Measurements from ENCODE around the gene COX6B2.

COX6B2 gene

DNA sequence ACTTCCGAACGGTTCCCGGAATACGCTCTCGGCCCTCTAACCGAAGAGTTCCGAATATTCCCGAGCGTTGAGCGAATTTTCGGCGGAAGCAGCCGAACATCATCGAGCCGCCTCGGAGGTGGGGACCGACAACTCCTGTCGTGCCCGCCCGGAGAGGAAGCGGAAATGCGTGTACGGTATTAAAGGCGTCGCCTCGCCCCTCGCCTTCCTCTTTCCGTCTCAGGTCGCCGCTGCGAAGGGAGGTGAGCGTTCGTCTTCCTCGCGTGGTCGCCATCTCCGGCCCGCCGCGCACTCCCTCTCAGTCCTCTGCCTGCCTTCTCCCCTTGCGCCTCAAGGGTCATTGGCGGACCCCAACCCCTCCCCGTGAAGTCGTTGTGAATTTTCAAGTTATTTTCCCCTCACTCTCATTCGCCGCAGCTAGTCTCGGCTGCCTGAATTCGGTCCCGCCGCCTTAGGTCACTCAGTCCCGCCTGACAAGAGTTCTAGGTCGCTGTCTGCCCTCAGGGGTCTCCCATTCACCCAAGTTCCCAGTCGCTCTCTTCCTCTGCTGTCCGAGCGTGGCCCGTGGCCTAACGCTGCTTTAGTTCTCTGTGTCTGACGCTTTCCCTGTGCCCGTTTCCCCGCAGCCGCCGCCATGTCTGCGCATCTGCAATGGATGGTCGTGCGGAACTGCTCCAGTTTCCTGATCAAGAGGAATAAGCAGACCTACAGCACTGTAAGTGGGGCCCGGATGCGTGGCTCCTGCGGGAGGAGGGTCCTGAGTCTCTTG, 31.4 kb upstream of the COX6B2 start, which contains the start of gene RPL28:
TSS of gene RPL28 (plus strand) at position 209 of the 769 bp plus-strand sequence. CDS start at position 635, 426 bp downstream.
- H3K27me3 ChIP-seq (ENCODE audit: insufficient read depth, insufficient read length), result peaks cover 12% of the 10 kb centered on the region
- H3K4me3 ChIP-seq (ENCODE audit: insufficient read length, low read depth), result peak within 1 kb of the TSS; percentile 97
- H3K9ac ChIP-seq (ENCODE audit: insufficient read length, low read depth), result peak within 1 kb of the TSS; percentile 99
- TF ChIP-seq ZNF274 (IDR thresholded peaks at IDR 0.05; ENCODE audit: low read depth, low read length) (no peak), YY1 (IDR thresholded peaks at IDR 0.05; ENCODE audit: insufficient read depth, insufficient read length) (no peak), SUZ12 (IDR thresholded peaks at IDR 0.05; ENCODE audit: extremely low read depth, insufficient read depth, insufficient read length) (no peak)
- H3K36me3 ChIP-seq (ENCODE audit: insufficient read depth, insufficient read length, low read length), result peaks cover 50% of the 10 kb centered on the region
- DNase-seq (ENCODE audit: low read depth, low spot score), result peak; percentile 92
- H3K4me1 ChIP-seq (ENCODE audit: insufficient read depth, insufficient read length), result peaks cover 31% of the 10 kb centered on the region
- no peaks in the 10 kb centered on the region for H3K9me3 ChIP-seq (ENCODE audit: insufficient read depth, low read length)

DNA sequence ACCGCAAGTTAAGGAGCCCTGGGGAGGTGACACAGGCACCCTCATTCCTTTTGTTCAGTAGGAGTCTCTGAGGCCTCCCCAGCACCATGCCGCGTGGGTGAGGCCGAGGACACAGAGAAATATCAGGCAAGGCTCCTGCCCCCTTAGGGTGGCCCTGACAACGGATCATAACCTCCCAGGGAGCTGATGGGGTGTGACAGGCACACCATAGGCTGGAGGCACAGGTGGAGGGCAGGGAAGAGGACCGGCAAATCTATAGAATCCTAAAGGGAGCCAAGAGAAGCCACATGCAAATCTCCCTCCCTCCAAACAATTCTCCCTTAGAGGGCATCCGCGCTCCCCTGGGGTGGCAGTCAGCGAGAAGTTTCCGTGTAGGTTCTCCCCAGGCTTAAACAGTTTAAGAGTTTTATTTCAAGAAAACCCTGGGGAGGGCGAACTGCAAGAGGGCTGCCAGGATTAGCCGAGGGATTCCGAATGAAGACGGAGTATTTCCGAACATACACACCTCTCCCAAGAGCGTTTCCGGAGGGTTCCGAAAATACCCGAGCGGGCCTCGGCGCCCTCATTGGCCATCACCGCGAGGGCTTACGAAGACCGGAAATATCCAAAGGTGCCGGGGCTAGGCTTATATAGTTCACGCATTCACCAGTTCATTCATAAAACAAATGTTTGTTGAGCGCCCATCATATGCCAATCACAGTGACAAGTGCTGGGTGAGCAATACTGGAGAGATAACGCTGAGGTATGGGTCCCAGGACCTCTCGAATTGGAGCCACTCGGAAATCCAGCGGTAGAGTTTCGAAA, 30.6 kb upstream of the COX6B2 start:
- Histone ChIP-seq H3K9me3 (ENCODE audit: insufficient read depth, low read length) (no peaks in the 10 kb centered on the region), H3K9ac (ENCODE audit: insufficient read length, low read depth) (peak overlapping the region; percentile 99), H3K36me3 (ENCODE audit: insufficient read depth, insufficient read length, low read length) (peaks cover 42% of the 10 kb centered on the region), H3K4me1 (ENCODE audit: insufficient read depth, insufficient read length) (peaks cover 31% of the 10 kb centered on the region), H3K4me3 (ENCODE audit: insufficient read length, low read depth) (peak overlapping the region; percentile 97), H3K27me3 (ENCODE audit: insufficient read depth, insufficient read length) (peaks cover 12% of the 10 kb centered on the region)
- peak; percentile 82 for DNase-seq (ENCODE audit: low read depth, low spot score)
- TF ChIP-seq YY1 (IDR thresholded peaks at IDR 0.05; ENCODE audit: insufficient read depth, insufficient read length) (no peak), SUZ12 (IDR thresholded peaks at IDR 0.05; ENCODE audit: extremely low read depth, insufficient read depth, insufficient read length) (no peak), ZNF274 (IDR thresholded peaks at IDR 0.05; ENCODE audit: low read depth, low read length) (no peak)

DNA sequence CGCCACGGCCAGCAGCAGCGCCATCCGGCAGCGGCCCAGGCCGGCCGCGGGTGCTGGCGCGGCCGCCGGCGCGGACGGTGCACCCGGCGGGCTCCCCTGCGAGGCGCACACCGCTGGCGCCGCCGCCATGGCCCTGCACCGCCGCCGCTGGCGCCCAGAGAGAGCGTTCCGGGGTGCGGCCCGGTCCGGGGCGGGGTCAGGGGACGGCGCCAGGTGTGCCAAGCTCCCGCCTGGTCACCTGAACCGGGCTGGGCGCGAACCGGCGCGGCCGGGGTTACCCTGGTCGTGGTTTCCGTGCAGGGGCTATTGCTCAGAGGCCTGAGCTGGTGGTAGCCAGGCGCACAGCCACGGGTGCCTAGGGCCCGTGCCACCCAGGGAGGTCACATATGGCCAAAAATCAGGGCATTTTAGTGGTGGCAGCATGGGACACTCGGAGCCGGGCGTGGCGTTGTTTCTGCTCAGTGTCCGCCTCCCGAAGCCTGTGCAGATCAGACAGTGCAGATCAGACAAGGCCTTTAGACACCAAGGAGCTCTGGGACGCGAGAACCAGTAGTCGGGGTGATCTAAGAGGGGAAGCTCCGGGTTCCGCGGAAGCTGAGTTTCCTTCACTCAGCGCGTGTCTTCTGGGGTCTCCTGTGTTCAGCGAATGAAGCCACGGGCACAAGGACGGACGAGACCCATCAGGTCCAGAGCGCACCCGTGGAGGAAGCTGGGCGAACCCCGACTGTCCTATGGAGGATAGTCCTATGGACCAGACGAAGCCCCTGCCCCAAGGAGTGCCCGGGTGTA, 29.8 kb upstream of the COX6B2 start, which contains the start of gene TMEM238:
TSS of gene TMEM238 (minus strand) at position 162 of the 789 bp plus-strand sequence. CDS start at position 129, 33 bp downstream.
- H3K9me3 ChIP-seq (ENCODE audit: insufficient read depth, low read length), result no peaks in the 10 kb centered on the region
- peak within 1 kb of the TSS; percentile 99 for H3K9ac ChIP-seq (ENCODE audit: insufficient read length, low read depth)
- no peak for DNase-seq (ENCODE audit: low read depth, low spot score)
- peak within 1 kb of the TSS; percentile 97 for H3K4me3 ChIP-seq (ENCODE audit: insufficient read length, low read depth)
- H3K4me1 ChIP-seq (ENCODE audit: insufficient read depth, insufficient read length), result peaks cover 24% of the 10 kb centered on the region
- H3K27me3 ChIP-seq (ENCODE audit: insufficient read depth, insufficient read length), result peaks cover 12% of the 10 kb centered on the region
- peaks cover 34% of the 10 kb centered on the region for H3K36me3 ChIP-seq (ENCODE audit: insufficient read depth, insufficient read length, low read length)
- TF ChIP-seq SUZ12 (IDR thresholded peaks at IDR 0.05; ENCODE audit: extremely low read depth, insufficient read depth, insufficient read length) (no peak), ZNF274 (IDR thresholded peaks at IDR 0.05; ENCODE audit: low read depth, low read length) (no peak), YY1 (IDR thresholded peaks at IDR 0.05; ENCODE audit: insufficient read depth, insufficient read length) (no peak)

DNA sequence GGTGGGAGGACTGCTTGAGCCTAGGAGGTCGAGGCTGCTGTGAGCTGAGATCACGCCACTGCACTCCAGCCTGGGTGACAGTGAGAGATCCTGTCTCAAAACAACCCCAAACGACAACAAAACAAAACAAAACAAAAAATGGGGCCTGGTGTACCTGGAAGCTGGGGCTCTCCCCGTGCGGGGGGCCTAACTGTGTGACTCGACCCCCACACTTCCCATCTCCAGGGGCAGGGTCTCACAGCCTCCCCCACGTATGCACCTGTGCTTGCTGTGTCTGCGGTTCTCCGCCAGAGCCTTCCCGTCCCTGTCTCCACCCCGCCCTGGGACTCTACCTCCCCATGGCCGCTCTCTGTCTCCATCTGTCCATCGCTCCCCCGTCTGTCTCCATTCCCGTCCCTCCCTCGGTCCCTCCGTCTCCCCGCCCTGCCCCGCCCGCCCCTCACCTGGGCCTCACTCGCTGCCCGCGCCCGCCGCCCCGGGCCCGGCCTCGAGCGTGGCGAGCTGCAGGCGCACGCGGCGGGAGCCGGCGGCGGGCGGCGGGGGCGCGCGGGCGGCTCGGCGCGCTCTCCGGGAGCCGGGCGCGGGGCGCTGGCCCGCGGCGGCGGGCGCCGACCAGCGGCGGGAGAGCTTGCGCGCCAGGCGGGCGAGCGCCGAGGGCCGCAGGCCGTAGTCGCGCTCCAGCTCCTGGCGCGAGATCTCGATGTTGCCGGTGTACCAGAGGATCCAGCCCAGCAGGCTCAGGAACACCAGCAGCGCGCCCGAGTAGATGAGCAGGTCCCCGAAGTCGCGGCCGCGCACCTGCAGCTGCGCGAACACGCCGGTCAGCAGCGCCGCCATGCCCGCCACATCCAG, 29.0 kb upstream of the COX6B2 start:
- peaks cover 16% of the 10 kb centered on the region for H3K4me1 ChIP-seq (ENCODE audit: insufficient read depth, insufficient read length)
- H3K9me3 ChIP-seq (ENCODE audit: insufficient read depth, low read length), result no peaks in the 10 kb centered on the region
- peaks cover 12% of the 10 kb centered on the region for H3K27me3 ChIP-seq (ENCODE audit: insufficient read depth, insufficient read length)
- peak overlapping the region; percentile 97 for H3K4me3 ChIP-seq (ENCODE audit: insufficient read length, low read depth)
- peaks cover 26% of the 10 kb centered on the region for H3K36me3 ChIP-seq (ENCODE audit: insufficient read depth, insufficient read length, low read length)
- TF ChIP-seq YY1 (IDR thresholded peaks at IDR 0.05; ENCODE audit: insufficient read depth, insufficient read length), result no peak
- TF ChIP-seq ZNF274 (IDR thresholded peaks at IDR 0.05; ENCODE audit: low read depth, low read length), result no peak
- no peak for TF ChIP-seq SUZ12 (IDR thresholded peaks at IDR 0.05; ENCODE audit: extremely low read depth, insufficient read depth, insufficient read length)
- no peak for DNase-seq (ENCODE audit: low read depth, low spot score)
- peak overlapping the region; percentile 99 for H3K9ac ChIP-seq (ENCODE audit: insufficient read length, low read depth)

DNA sequence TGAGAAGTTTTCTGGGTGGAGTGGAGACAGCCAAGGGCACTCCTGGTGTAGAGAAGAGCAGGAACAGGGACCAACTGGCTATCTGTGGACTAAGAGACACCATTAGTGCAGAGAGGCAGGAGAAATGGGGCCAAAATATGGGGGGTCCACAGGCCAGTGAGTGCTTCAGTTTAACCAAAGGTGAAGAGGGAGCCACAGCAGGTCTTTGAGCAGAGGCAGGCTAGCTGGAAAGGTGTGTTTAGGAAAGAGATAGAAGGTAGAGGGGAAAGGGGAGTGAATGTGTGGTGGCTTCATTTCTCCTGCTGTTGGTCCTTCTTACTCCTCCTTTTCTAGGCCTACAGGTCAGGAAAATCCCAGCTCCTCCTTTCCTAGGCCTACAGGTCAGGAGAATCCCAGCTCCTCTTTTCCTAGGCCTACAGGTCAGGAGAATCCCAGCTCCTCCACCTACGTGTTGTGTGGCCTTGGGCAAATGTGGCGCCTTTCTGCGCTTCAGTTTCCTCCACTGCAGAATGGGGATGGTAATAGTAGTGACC, 28.1 kb upstream of the COX6B2 start:
- H3K9ac ChIP-seq (ENCODE audit: insufficient read length, low read depth), result peak overlapping the region; percentile 83
- H3K4me1 ChIP-seq (ENCODE audit: insufficient read depth, insufficient read length), result peaks cover 8% of the 10 kb centered on the region
- peaks cover 17% of the 10 kb centered on the region for H3K36me3 ChIP-seq (ENCODE audit: insufficient read depth, insufficient read length, low read length)
- H3K4me3 ChIP-seq (ENCODE audit: insufficient read length, low read depth), result no peak overlapping the region
- peaks cover 12% of the 10 kb centered on the region for H3K27me3 ChIP-seq (ENCODE audit: insufficient read depth, insufficient read length)
- no peak for DNase-seq (ENCODE audit: low read depth, low spot score)
- no peaks in the 10 kb centered on the region for H3K9me3 ChIP-seq (ENCODE audit: insufficient read depth, low read length)
- TF ChIP-seq YY1 (IDR thresholded peaks at IDR 0.05; ENCODE audit: insufficient read depth, insufficient read length) (no peak), ZNF274 (IDR thresholded peaks at IDR 0.05; ENCODE audit: low read depth, low read length) (no peak), SUZ12 (IDR thresholded peaks at IDR 0.05; ENCODE audit: extremely low read depth, insufficient read depth, insufficient read length) (no peak)

DNA sequence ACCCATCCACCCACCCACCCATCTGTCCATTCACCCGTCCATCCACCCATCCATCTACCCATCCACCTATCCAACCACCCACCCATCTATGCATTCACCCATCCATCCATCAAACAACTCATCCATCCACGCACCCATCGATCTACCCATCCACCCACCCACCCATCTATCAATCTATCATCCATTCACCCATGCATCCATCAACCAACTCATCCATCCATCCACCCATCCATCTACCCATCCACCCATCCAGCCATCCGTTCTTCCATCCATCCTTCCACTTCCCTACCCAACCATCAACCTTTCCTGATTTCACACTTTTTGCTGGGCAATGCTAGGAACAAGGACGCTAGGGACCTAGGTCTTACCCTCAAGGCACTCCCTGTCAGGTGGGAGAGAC, 27.5 kb upstream of the COX6B2 start:
- Histone ChIP-seq H3K4me3 (ENCODE audit: insufficient read length, low read depth) (no peak overlapping the region), H3K4me1 (ENCODE audit: insufficient read depth, insufficient read length) (peaks cover 7% of the 10 kb centered on the region), H3K36me3 (ENCODE audit: insufficient read depth, insufficient read length, low read length) (peaks cover 11% of the 10 kb centered on the region), H3K27me3 (ENCODE audit: insufficient read depth, insufficient read length) (peaks cover 12% of the 10 kb centered on the region), H3K9ac (ENCODE audit: insufficient read length, low read depth) (no peak overlapping the region), H3K9me3 (ENCODE audit: insufficient read depth, low read length) (no peaks in the 10 kb centered on the region)
- DNase-seq (ENCODE audit: low read depth, low spot score), result no peak
- TF ChIP-seq YY1 (IDR thresholded peaks at IDR 0.05; ENCODE audit: insufficient read depth, insufficient read length) (no peak), ZNF274 (IDR thresholded peaks at IDR 0.05; ENCODE audit: low read depth, low read length) (no peak), SUZ12 (IDR thresholded peaks at IDR 0.05; ENCODE audit: extremely low read depth, insufficient read depth, insufficient read length) (no peak)

Data from NT2/D1 (cell line).